Measurements from ENCODE around the gene THTPA.

The THTPA gene

DNA sequence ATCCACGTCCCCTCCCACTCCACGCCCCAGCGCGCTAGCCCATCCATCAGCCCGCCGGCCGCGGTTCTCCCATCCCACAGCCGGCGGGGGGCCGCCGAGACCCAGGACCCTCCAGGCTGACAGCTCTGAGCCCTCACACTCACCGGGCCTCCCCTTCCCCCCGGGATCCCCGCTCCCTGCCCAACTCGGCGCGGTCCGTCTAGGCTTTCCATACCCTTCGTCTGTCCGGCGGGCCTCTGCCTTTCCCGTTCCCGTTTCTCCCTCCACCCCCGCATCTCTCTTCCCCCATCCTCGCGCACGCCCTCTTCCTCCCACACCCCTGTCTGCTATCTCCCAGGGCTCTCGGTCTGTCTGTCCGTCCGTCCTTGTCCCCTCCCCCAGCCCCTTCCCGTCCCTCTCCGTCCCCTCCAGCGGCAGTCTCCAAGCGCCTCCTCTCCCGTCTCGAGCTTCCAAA, 5.2 kb upstream of the THTPA start:
- Histone ChIP-seq H3K27me3 (replicated peaks; ENCODE audit: control insufficient read depth, insufficient read depth, low read length) (no peaks in the 10 kb centered on the region), H3K36me3 (ENCODE audit: control insufficient read depth, insufficient read depth, low read length) (no peaks in the 10 kb centered on the region), H3K4me3 (replicated peaks; ENCODE audit: low read depth, low read length) (peak overlapping the region; percentile 83)
- no peak for DNase-seq (ENCODE audit: extremely low read depth, insufficient read length)
- TF ChIP-seq, protein P1, sequence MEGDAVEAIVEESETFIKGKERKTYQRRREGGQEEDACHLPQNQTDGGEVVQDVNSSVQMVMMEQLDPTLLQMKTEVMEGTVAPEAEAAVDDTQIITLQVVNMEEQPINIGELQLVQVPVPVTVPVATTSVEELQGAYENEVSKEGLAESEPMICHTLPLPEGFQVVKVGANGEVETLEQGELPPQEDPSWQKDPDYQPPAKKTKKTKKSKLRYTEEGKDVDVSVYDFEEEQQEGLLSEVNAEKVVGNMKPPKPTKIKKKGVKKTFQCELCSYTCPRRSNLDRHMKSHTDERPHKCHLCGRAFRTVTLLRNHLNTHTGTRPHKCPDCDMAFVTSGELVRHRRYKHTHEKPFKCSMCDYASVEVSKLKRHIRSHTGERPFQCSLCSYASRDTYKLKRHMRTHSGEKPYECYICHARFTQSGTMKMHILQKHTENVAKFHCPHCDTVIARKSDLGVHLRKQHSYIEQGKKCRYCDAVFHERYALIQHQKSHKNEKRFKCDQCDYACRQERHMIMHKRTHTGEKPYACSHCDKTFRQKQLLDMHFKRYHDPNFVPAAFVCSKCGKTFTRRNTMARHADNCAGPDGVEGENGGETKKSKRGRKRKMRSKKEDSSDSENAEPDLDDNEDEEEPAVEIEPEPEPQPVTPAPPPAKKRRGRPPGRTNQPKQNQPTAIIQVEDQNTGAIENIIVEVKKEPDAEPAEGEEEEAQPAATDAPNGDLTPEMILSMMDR (IDR thresholded peaks at IDR 0.05; ENCODE audit: insufficient read depth, low read length, poor library complexity, severe bottlenecking), result no peak

DNA sequence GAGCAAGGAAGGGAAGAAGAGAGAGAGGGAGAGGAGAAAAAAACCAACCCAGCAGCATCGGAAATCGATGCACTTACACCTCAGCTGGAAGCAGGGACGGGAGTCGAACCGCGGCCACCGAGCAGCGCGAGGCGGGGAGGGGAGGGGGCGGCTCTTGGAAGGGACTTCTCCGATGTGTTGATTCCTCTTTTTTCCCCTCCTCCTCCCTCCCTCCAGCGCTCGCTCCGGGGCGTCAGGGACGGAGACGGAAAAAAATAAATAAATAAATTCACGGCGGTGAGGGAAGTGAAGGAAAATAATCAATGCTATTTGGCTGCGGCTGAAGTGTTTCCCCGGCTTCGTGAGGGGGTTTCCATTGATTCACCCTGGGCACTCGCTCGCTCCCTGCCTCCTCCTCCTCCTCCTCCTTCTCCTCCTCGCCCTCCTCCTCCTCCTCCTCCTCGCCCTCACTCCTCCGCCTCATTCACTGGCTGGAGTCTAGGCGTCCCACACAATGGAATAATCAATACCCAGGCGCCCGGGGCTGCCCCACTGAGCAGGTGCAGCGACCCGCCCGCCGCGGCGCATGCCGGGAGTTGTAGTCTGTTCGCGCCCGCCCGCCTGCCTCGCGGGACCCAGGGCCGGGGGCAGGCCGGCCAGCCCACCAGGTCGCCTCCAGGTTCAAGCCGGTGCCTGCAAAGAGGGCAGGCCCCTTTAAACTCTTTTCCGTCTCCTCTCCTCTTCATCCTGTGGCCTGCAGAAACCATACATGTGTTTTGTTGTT, 4.6 kb upstream of the THTPA start, which contains the start of gene ZFHX2:
Gene ZFHX2 (minus strand): TSS at position 500 of the 763 bp plus-strand sequence. CDS start 16,440 bp downstream, outside the sequence.
- Histone ChIP-seq H3K4me3 (replicated peaks; ENCODE audit: low read depth, low read length) (peak within 1 kb of the TSS; percentile 83), H3K36me3 (ENCODE audit: control insufficient read depth, insufficient read depth, low read length) (no peaks in the 10 kb centered on the region), H3K27me3 (replicated peaks; ENCODE audit: control insufficient read depth, insufficient read depth, low read length) (no peaks in the 10 kb centered on the region)
- TF ChIP-seq, protein P1 (IDR thresholded peaks at IDR 0.05; ENCODE audit: insufficient read depth, low read length, poor library complexity, severe bottlenecking), result no peak
- peak; percentile 81 for DNase-seq (ENCODE audit: extremely low read depth, insufficient read length)

DNA sequence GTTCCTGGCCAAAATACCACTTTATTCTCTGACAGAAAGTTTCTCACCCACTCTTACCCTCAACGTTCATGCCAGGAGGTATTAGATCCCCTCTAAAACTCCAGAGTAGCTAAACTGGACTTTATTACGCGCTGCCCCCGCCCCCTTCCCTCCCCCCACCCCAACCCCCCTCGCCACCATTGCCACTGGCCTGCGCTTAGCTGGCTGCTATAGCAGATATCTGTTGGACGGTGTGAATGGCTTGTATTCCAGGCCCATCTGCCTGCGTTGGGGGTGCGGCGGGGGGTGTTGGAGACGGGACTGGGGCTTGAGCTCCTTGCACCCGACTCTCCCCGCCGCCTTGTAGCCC, 564 bp upstream of the THTPA start:
- H3K27me3 ChIP-seq (replicated peaks; ENCODE audit: control insufficient read depth, insufficient read depth, low read length), result no peaks in the 10 kb centered on the region
- H3K4me3 ChIP-seq (replicated peaks; ENCODE audit: low read depth, low read length), result peak overlapping the region; percentile 87
- TF ChIP-seq, protein P1 (IDR thresholded peaks at IDR 0.05; ENCODE audit: insufficient read depth, low read length, poor library complexity, severe bottlenecking), result no peak
- H3K36me3 ChIP-seq (ENCODE audit: control insufficient read depth, insufficient read depth, low read length), result peaks cover 15% of the 10 kb centered on the region
- no peak for DNase-seq (ENCODE audit: extremely low read depth, insufficient read length)

DNA sequence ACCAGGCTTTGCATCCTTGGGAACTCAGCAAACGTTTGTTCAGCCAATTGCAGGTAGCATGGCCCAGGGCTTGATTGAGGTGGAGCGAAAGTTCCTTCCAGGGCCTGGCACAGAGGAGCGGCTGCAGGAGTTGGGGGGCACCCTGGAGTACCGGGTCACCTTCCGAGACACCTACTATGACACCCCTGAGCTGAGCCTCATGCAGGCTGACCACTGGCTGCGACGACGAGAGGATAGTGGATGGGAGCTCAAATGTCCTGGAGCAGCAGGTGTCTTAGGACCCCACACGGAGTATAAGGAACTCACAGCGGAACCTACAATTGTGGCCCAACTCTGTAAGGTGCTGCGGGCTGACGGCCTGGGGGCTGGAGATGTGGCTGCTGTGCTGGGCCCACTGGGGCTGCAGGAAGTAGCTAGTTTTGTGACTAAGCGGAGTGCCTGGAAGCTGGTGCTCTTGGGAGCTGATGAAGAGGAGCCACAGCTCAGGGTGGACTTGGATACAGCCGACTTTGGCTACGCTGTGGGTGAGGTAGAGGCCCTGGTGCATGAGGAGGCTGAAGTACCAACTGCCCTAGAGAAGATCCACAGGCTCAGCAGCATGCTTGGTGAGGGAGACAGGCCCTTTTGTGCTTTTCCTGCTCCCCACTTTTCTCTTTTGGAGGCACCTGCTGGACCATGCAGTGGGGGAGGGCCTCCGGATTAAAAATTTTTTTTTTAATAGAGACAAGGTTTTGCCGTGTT, 799 bp downstream of the THTPA start:
- peak; percentile 46 for DNase-seq (ENCODE audit: extremely low read depth, insufficient read length)
- Histone ChIP-seq H3K27me3 (replicated peaks; ENCODE audit: control insufficient read depth, insufficient read depth, low read length) (no peaks in the 10 kb centered on the region), H3K36me3 (ENCODE audit: control insufficient read depth, insufficient read depth, low read length) (peaks cover 23% of the 10 kb centered on the region), H3K4me3 (replicated peaks; ENCODE audit: low read depth, low read length) (peak overlapping the region; percentile 87)
- TF ChIP-seq, protein P1 (IDR thresholded peaks at IDR 0.05; ENCODE audit: insufficient read depth, low read length, poor library complexity, severe bottlenecking), result no peak

DNA sequence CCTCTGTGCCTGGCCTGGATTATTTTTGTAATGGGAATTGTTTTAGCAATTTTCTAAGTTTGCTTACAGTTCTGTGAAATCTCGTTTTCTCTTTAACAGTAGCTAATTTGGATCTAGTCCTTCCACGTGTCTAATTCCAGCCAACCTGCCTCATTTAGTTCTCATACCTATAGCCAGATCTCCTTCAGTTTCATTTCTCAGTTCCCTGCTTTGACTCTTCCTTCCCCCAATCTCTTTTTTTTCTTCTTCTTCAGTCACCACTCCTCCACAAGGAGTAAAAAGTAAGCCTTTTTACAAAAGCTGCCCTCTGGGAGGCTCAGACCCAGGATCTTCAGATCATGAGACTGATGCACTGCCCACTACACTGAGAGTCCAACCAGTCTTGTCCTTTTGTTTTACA, 1.4 kb downstream of the THTPA start:
- Histone ChIP-seq H3K27me3 (replicated peaks; ENCODE audit: control insufficient read depth, insufficient read depth, low read length) (no peaks in the 10 kb centered on the region), H3K4me3 (replicated peaks; ENCODE audit: low read depth, low read length) (peak overlapping the region; percentile 87), H3K36me3 (ENCODE audit: control insufficient read depth, insufficient read depth, low read length) (peaks cover 29% of the 10 kb centered on the region)
- TF ChIP-seq, protein P1 (IDR thresholded peaks at IDR 0.05; ENCODE audit: insufficient read depth, low read length, poor library complexity, severe bottlenecking), result no peak
- DNase-seq (ENCODE audit: extremely low read depth, insufficient read length), result no peak

Data from GM06990 (cell line).